ENCODE results near the gene C1QB. TPM values are rescaled to one million over a fixed set of nuclear protein-coding genes. Genes with fewer than 3 reads are reported as not detected.

Gene C1QB
- total RNA-seq, 1 donor from 2014 or later: 96.2 TPM

DNA sequence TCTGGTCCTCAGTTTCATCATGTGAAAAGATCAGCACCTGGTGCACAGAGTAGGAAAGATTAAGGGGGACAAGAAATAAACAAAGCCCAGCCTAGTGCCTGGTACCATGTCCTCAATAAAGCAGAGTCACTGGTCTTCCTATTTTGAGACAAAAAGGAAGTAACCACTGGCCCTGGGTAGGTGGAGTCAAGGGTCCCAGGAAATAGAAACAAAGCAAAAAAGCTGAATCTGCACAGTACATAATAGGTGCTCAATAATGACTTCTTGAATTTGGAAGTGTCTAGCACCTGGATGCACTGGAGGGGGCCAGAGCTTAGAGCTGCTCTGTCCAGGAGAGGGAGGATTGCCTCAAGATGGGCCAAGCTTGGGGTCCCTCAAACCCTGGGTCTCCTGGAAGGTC is 55.7 kb downstream of the C1QB start:
- Histone ChIP-seq H3K4me1 (peaks cover 15% of the 10 kb centered on the region), H3K9me3 (replicated peaks) (no peaks in the 10 kb centered on the region), H3K36me3 (no peaks in the 10 kb centered on the region), H3K4me3 (no peak overlapping the region), H3K27ac (replicated peaks) (no peak overlapping the region), H3K27me3 (ENCODE audit: low read depth) (peaks cover 44% of the 10 kb centered on the region)
- TF ChIP-seq, protein P1, sequence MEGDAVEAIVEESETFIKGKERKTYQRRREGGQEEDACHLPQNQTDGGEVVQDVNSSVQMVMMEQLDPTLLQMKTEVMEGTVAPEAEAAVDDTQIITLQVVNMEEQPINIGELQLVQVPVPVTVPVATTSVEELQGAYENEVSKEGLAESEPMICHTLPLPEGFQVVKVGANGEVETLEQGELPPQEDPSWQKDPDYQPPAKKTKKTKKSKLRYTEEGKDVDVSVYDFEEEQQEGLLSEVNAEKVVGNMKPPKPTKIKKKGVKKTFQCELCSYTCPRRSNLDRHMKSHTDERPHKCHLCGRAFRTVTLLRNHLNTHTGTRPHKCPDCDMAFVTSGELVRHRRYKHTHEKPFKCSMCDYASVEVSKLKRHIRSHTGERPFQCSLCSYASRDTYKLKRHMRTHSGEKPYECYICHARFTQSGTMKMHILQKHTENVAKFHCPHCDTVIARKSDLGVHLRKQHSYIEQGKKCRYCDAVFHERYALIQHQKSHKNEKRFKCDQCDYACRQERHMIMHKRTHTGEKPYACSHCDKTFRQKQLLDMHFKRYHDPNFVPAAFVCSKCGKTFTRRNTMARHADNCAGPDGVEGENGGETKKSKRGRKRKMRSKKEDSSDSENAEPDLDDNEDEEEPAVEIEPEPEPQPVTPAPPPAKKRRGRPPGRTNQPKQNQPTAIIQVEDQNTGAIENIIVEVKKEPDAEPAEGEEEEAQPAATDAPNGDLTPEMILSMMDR (IDR thresholded peaks at IDR 0.05; ENCODE audit: borderline replicate concordance): no peak
- intact Hi-C loops (cut with micrococcal nuclease): loop anchor here (10.0 kb wide), 1 partner anchor 176 kb away; no protein-coding TSS in a partner anchor
- no peak for DNase-seq

DNA sequence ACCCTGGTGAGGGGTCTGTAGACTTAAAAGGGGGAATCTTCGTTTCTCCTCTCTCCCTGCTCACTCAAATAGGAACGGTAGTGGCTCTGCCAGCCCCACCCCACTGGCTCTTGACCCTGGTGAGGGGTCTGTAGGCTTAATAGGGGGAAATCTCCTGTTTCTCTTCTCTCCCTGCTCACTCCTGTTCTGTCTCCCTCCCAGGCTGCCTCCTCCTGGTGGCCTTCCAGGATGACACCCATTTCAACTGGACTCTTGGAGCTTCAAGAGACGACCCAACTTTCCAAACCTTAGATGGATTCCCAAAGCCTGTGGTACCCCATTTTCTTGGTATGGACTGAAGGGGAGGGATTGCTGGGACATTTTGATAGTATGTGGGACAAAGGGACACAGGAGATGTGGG is 56.2 kb downstream of the C1QB start:
- Histone ChIP-seq H3K27me3 (ENCODE audit: low read depth) (peaks cover 49% of the 10 kb centered on the region), H3K27ac (replicated peaks) (no peak overlapping the region), H3K36me3 (no peaks in the 10 kb centered on the region), H3K9me3 (replicated peaks) (no peaks in the 10 kb centered on the region), H3K4me3 (no peak overlapping the region), H3K4me1 (peaks cover 15% of the 10 kb centered on the region)
- no peak for DNase-seq
- TF ChIP-seq, protein P1 (IDR thresholded peaks at IDR 0.05; ENCODE audit: borderline replicate concordance): no peak
- intact Hi-C loops (cut with micrococcal nuclease): loop anchor here (10.0 kb wide), 1 partner anchor 176 kb away; no protein-coding TSS in a partner anchor

- Histone ChIP-seq H3K4me1 (peaks cover 15% of the 10 kb centered on the region), H3K27me3 (ENCODE audit: low read depth) (peaks cover 58% of the 10 kb centered on the region), H3K9me3 (replicated peaks) (no peaks in the 10 kb centered on the region), H3K4me3 (peak overlapping the region; percentile 66), H3K27ac (replicated peaks) (no peak overlapping the region), H3K36me3 (no peaks in the 10 kb centered on the region)
- DNase-seq: peak; percentile 65
- intact Hi-C loops (cut with micrococcal nuclease): loop anchor here (10.0 kb wide), 1 partner anchor 175 kb away; no protein-coding TSS in a partner anchor
- TF ChIP-seq, protein P1 (IDR thresholded peaks at IDR 0.05; ENCODE audit: borderline replicate concordance): no peak
Observed at GRCh38 chr1:22709891-22710700, 57.1 kb downstream of the C1QB start.

- H3K4me1 ChIP-seq: peaks cover 15% of the 10 kb centered on the region
- H3K4me3 ChIP-seq: peak within 1 kb of the TSS; percentile 66
- intact Hi-C loops (cut with micrococcal nuclease): no loop called here
- H3K27me3 ChIP-seq (ENCODE audit: low read depth): peaks cover 60% of the 10 kb centered on the region
- H3K27ac ChIP-seq (replicated peaks): no peak within 1 kb of the TSS
- no peaks in the 10 kb centered on the region for H3K9me3 ChIP-seq (replicated peaks)
- no peaks in the 10 kb centered on the region for H3K36me3 ChIP-seq
- TF ChIP-seq, protein P1 (IDR thresholded peaks at IDR 0.05; ENCODE audit: borderline replicate concordance): no peak
- peak; percentile 34 for DNase-seq
Observed at GRCh38 chr1:22710701-22711049, 57.6 kb downstream of the C1QB start, which contains the start of gene EPHB2. Gene EPHB2, plus strand, starts transcription at chr1:22710839. Its CDS starts 144 bp downstream, at chr1:22710983.

GRCh38 chr1:22711071-22711470 is 58.0 kb downstream of the C1QB start:
- peaks cover 15% of the 10 kb centered on the region for H3K4me1 ChIP-seq
- peak overlapping the region; percentile 66 for H3K4me3 ChIP-seq
- H3K27ac ChIP-seq (replicated peaks): no peak overlapping the region
- DNase-seq: no peak
- TF ChIP-seq, protein P1 (IDR thresholded peaks at IDR 0.05; ENCODE audit: borderline replicate concordance): no peak
- H3K27me3 ChIP-seq (ENCODE audit: low read depth): peaks cover 60% of the 10 kb centered on the region
- H3K36me3 ChIP-seq: no peaks in the 10 kb centered on the region
- intact Hi-C loops (cut with micrococcal nuclease): no loop called here
- no peaks in the 10 kb centered on the region for H3K9me3 ChIP-seq (replicated peaks)

Small RNA genes lying within 50 kb of the gene (microRNA-seq; reads per million reads assigned to microRNA genes)
- gene MIR6127: not detected

Other genes starting within 250 kb of the C1QB start
- 17.9 TPM for gene ZBTB40, start 201.4 kb upstream of the C1QB start, total RNA-seq
- gene EPHA8, start 89.7 kb upstream of the C1QB start, total RNA-seq: not detected
- gene C1QA, start 16.6 kb upstream of the C1QB start, total RNA-seq: 70.1 TPM
- 76.6 TPM for gene C1QC, start 9.6 kb upstream of the C1QB start, total RNA-seq
- gene EPHB2, start 57.6 kb downstream of the C1QB start, total RNA-seq: 2.0 TPM